Upper lobe of right lung (tissue), 1 donor: ENCODE data around the gene CLK1. TPM values are rescaled to one million over a fixed set of nuclear protein-coding genes. Genes with fewer than 3 reads are reported as not detected.
"Not testable (repeated sequence)": the region's sequence is repeated elsewhere in the genome, so short reads cannot be mapped to it uniquely, and the experiment has no call there.

ENCODE experiments used
- ATAC-seq: fragments of 200-7000 bp; cut with Tn5 transposase; one replicate; pipeline ENCODE4 v1.9.1; 2020; ENCODE audit warnings: mild to moderate bottlenecking, moderate library complexity
- DNase-seq: peaks from one replicate; pipeline ENCODE4 v3.0.0-alpha.2; 2020
- H3K27ac ChIP-seq: fragments of 200-600 bp; one replicate; pipeline ENCODE4 v1.8.0; 2022
- H3K27me3 ChIP-seq: fragments of 200-600 bp; one replicate; pipeline ENCODE4 v1.8.0; 2022; ENCODE audit warnings: mild to moderate bottlenecking
- H3K36me3 ChIP-seq: fragments of 200-600 bp; one replicate; pipeline ENCODE4 v1.8.0; 2022
- H3K4me1 ChIP-seq: fragments of 200-600 bp; one replicate; pipeline ENCODE4 v1.8.0; 2022
- H3K4me3 ChIP-seq: fragments of 200-600 bp; one replicate; pipeline ENCODE4 v1.8.0; 2022; ENCODE audit warnings: mild to moderate bottlenecking
- H3K9me3 ChIP-seq: fragments of 200-600 bp; one replicate; pipeline ENCODE4 v1.8.0; 2022
- CTCF ChIP-seq: fragments of 200-600 bp; IDR thresholded peaks from one replicate; pipeline ENCODE4 v1.8.0; 2022; ENCODE audit warnings: antibody characterized with exemption
- intact Hi-C: fragments of 100-400 bp; cut with DNase I; formaldehyde crosslinking; loops from one replicate; pipeline ENCODE4 v1.11.0; 2022
- total RNA-seq: library from RNA; stranded (reverse); fragmentation: NEBNext Ultra II Directional; extraction: Animal tissue kit (Norgen Biotek cat#: 25700); gene quantifications from one replicate; pipeline ENCODE4 v1.2.1, GENCODE V29; 2021
- donor health status: DM: no; HTN: yes; CAD: no; lungs with severe emphysema.

The CLK1 gene
- total RNA-seq, 1 donor from 2014 or later = 108 TPM

DNA sequence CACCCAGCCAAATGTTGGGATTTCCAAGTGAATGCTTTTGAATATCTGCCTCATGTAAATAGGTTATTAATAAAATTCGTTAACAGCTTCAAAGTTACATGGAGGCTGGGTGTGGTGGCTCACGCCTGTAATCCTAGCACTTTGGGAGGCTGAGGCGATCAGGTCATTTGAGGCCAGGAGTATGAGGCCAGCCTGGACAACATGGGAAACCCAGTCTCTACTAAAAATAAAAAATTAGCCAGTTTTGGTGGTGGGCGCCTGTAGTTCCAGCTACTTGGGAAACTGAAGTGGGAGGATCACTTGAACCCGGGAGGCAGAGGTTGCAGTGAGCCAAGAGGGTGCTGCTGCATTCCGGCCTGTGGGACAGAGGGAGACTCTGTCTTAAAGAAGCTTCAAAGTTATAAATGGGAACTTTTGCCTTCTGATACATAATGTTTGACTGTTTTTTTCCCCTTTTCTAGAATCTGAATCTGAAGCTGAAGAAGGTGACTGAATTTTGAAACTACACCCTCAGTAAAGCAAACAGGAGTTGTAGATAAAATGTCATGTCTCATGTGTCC, 42.7 kb downstream of the CLK1 start:
- no peaks in the 10 kb centered on the region for H3K9me3 ChIP-seq
- no peaks in the 10 kb centered on the region for H3K27me3 ChIP-seq
- H3K36me3 ChIP-seq = peaks cover 61% of the 10 kb centered on the region
- DNase-seq (no peak), ATAC-seq (no peak)
- no peaks in the 10 kb centered on the region for H3K4me1 ChIP-seq
- no peak for TF ChIP-seq CTCF
- H3K4me3 ChIP-seq = no peak overlapping the region
- intact Hi-C loops = no loop called here
- H3K27ac ChIP-seq = no peak overlapping the region

DNA sequence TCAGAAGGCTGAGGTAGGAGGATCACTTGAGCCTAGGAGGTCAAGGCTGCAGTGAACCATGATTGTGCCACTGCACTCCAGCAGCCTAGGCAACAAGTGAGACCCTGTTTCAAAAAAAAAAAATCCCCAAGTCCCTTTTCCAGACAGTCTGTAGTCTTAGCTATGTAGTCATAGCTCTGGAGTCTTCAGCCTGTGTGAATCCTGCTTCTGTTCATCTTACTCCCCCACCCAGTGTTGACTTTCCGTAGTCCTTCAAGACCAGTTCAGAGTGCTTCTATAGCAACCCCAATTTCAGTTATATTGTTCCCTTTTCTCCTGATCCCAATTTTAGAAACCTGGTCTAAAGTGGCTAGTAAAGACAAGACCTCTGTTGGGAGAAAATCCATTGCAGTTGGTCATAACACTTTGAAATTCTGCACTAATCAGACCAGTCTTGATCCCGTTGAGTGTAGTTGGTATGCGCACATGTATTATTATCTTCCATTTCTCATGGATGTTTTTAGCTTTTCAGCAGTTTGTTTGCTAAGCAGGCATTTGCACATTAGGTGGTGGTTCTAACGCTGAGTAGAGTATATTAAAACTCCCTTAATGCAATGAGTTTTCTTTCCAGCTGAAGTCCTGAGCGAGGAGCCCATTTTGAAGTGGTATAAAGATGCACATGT, 43.8 kb downstream of the CLK1 start:
- H3K27ac ChIP-seq = no peak overlapping the region
- no peak for DNase-seq
- H3K4me3 ChIP-seq = no peak overlapping the region
- intact Hi-C loops = no loop called here
- H3K4me1 ChIP-seq = no peaks in the 10 kb centered on the region
- no peaks in the 10 kb centered on the region for H3K27me3 ChIP-seq
- H3K9me3 ChIP-seq = no peaks in the 10 kb centered on the region
- ATAC-seq = no peak
- peaks cover 72% of the 10 kb centered on the region for H3K36me3 ChIP-seq
- no peak for TF ChIP-seq CTCF

DNA sequence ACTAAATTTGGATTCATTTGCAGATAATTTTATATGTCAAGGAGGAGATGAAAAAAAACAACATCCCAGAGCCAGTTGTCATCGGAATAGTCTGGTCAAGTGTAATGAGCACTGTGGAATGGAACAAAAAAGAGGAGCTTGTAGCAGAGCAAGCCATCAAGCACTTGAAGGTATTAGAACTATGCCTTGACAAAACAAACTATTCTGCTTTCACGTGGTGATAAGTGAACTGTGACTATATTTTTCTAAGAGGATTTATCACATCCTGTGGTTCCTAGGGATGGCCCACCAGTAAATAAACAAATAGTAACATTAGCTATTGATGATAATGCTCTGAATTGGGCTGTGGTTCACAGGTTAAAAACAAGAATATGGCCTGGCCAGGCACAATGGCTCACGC, 45.7 kb downstream of the CLK1 start:
- ATAC-seq, H3K27ac ChIP-seq, H3K9me3 ChIP-seq, DNase-seq, H3K4me3 ChIP-seq, H3K27me3 ChIP-seq, intact Hi-C loops: not testable (repeated sequence)
- H3K36me3 ChIP-seq = peaks cover 85% of the 10 kb centered on the region
- peaks cover 14% of the 10 kb centered on the region for H3K4me1 ChIP-seq

GRCh38 chr2:200814917-200815316, 49.5 kb downstream of the CLK1 start:
- ATAC-seq (no peak), DNase-seq (no peak)
- H3K9me3 ChIP-seq = no peaks in the 10 kb centered on the region
- peaks cover 70% of the 10 kb centered on the region for H3K36me3 ChIP-seq
- no peak overlapping the region for H3K4me3 ChIP-seq
- intact Hi-C loops = no loop called here
- H3K27ac ChIP-seq = no peak overlapping the region
- no peak for TF ChIP-seq CTCF
- H3K4me1 ChIP-seq = peaks cover 32% of the 10 kb centered on the region
- H3K27me3 ChIP-seq = no peaks in the 10 kb centered on the region

DNA sequence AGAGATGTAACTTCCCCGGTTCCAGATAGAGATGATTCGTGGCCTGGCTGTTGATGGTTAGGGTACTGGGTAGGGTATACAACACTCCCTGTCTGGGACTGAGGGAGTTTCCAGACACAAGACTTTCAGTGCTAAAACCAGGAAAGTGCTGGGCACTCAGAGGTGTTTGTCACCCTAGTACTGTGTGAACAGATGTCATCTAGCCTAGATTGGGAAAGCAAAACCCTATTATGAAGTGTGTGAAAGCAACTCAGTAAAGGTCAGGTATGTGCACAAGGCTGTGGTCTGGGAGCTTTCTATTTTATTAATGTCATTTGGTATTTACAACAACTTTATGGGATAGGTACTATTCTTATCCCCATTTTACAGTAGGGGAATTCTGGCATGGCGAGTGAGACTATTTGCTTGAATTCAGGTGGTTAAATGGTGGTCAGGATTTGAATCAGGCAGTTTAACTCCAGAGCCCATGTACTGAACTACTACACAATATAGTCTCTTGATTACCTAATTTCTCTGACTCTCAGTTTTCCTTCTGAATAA, 50.1 kb downstream of the CLK1 start:
- H3K9me3 ChIP-seq = no peaks in the 10 kb centered on the region
- intact Hi-C loops = no loop called here
- DNase-seq = no peak
- no peak for TF ChIP-seq CTCF
- H3K27me3 ChIP-seq = no peaks in the 10 kb centered on the region
- H3K4me3 ChIP-seq = no peak overlapping the region
- no peak for ATAC-seq
- no peak overlapping the region for H3K27ac ChIP-seq
- peaks cover 64% of the 10 kb centered on the region for H3K36me3 ChIP-seq
- H3K4me1 ChIP-seq = peaks cover 32% of the 10 kb centered on the region
